Suppressor macrophage (primary cell): Measurements from ENCODE around the gene ZNF709.
A peak's percentile ranks its signal among the peaks of the same experiment; 100 is the strongest.
"Not testable (repeated sequence)": the region's sequence is repeated elsewhere in the genome, so short reads cannot be mapped to it uniquely, and the experiment has no call there.

Experiments
- DNase-seq, 4 experiments: peaks; one replicate each; pipeline ENCODE4 v3.0.0-alpha.2; 2020 to 2022
- total RNA-seq, 17 experiments: gene quantifications; one replicate each; lab custom pipeline; 2026; ENCODE audit warnings: mixed read lengths in 6 of 17, inconsistent platforms in 3 of 17; lab: John Stamatoyannopoulos, UW

Gene ZNF709
- 0 to 0.55 (median 0.09) reads per million in 17 experiments for total RNA-seq

DNA sequence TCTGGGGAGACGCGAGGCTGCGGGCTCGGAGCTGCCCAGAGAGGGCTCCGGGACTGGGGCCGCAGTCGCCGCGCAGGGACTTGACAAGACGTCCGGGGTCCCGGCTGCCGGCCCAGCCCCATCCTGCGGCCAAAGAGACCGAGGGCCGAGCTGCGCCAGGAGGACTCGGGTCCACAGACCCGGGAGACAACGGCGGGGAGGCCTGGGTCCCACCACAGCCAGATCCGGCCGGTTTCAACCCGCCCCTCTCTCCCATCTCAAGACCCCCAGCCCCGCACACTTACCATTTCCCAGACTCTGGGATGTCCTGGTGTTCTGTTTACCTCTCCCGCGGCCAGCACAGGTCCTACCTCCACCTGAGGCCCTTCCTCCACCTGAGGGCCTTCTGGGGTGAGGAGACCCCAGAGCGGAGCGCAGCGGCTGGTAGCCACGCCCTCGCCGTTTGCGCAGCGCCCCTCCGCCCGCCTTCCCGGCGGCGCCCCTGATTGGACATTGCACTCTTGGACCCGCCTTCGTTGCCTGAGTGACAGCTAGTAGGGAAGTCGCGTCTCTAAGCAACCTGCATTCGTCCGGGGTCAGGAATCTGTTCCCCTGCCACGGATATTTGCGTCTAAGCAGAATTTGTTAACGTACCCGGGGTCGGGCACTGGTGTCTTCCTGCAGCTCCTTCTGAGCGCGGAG, at the start of gene ZNF709:
Gene ZNF709, minus strand, starts transcription at position 446 of the 681 bp plus-strand sequence. Its CDS starts 159 bp downstream, at position 287.
- DNase-seq: peak; percentile 91 to 94 (median 93)

DNA sequence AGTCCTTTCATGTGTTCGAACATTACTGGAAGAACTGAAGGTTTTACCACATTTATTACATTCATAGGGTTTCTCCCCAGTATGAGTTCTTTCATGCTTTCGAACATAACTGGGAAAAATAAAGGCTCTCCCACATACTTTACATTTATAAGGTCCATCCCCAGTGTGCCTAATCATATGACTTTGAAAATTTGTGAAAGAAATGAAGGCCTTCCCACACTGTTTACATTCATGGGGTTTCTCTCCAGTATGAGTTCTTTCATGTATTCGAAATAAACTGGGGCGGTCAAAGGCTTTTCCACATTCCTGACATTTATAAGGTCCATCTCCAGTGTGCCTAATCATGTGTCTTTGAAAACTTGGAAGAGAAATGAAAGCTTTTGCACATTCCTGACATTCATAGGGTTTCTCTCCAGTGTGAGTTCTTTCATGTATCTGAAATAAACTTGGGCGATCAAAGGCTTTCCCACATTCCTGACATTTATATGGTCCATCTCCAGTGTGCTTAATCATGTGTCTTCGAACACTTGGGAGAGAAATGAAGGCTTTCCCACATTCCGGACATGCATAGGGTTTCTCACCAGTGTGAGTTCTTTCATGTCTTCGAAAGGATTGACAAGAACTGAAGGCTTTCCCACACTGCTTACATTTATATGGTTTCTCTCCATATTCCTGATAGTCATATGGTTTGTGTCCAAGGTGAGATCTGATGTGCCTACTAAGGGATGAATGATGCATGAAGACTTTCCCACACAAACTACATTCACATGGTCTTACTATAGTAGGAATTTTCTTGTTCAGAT, 42.6 kb upstream of the ZNF709 start:
- peak; percentile 15 to 45 (median 28) for DNase-seq

DNA sequence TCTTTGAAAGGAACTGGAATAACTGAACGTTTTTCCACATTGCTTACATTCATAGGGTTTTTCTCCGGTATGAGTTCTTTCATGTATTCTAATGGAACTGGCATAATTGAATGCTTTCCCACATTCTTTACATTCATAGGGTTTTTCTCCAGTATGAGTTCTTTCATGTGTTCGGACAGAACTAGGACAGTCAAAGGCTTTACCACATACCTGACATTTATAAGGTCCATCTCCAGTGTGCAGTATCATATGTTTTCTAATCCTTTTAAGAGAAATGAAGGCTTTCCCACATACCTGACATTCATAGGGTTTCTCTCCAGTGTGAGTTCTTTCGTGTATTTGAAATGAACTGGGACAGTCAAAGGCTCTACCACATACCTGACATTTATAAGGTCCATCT, 41.9 kb upstream of the ZNF709 start:
- DNase-seq: no peak

DNA sequence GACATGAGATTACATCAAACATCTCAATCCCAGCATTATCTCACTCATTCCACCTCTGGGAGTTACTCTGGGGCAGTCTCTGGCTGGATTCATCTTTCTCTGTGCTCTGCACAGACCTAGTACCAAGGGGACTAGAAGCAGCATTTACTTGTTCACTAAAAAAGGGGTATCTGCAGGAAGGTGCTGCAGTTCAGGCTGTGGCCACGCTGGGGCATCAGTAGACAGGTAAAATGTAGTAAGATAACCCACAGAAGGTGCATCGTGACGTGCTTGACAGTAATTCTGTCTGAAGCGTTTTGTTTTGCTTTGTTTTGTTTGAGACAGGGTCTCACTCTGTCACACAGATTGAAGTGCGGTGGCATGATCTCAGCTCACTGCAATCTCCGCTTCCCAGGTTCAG, 37.4 kb upstream of the ZNF709 start:
- no peak for DNase-seq

DNA sequence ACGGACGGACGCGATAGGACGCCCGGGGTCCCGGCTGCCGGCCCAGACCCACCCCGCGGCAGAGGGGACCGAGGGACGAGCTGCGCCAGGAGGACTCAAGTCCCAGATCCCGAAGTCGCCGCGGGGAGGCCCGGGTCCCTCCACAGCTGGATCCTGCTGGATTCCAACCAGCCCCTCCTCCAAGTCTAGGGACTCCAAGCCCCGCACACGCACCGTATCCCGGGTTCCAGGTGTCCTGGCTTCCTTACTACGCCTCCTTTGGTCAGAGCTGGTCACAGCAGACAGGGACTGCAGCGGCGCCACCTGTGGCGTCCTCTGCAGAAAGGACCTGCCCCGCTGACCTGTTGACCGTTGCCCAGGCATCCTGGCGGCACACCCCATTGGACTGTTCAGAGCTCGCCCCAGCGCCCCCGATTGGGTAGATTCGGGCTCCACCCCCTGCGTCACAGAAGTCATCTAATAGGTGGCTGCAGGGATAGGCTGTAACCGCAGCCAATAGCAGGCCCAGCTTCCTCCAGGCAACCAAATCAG, 29.0 kb upstream of the ZNF709 start:
- no peak for DNase-seq

DNA sequence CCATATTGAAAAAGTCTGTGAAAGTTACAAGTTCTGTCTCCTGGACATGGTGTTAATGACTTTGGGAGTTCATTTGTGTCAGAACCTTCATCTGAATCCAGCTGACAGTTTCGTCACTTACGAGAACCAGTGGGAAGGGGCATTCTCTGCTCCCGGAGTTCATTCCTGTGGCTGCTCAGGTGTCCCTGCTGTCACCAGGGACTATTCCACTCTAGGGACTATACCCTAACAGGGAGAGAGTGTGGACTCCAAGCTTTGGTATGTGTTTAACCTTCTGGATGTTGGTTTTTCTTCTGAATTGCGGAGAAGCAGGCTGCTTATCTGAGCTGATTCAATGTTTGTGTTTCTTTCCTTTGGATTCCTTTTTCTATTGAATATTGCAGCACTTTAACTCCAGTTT, 12.4 kb upstream of the ZNF709 start:
- DNase-seq: no peak

DNA sequence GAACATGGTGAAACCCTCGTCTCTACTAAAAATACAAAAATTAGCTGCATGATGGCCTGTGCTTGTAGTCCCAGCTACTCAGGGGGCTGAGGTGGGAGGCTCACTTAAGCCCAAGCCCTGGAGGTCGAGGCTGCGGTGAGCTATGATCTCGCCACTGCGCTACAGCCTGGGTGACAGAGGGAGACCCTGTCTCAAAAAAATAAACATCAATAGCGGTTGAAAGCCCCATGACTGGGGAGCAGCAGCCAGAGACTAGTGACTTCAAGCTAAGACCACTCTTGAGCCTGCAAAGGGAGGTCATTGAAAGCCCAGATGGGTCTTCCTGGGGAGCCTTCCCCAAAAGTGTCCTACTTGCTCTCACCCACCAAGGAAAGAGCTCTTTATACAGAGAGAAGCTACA, 11.9 kb upstream of the ZNF709 start:
- no peak for DNase-seq

DNA sequence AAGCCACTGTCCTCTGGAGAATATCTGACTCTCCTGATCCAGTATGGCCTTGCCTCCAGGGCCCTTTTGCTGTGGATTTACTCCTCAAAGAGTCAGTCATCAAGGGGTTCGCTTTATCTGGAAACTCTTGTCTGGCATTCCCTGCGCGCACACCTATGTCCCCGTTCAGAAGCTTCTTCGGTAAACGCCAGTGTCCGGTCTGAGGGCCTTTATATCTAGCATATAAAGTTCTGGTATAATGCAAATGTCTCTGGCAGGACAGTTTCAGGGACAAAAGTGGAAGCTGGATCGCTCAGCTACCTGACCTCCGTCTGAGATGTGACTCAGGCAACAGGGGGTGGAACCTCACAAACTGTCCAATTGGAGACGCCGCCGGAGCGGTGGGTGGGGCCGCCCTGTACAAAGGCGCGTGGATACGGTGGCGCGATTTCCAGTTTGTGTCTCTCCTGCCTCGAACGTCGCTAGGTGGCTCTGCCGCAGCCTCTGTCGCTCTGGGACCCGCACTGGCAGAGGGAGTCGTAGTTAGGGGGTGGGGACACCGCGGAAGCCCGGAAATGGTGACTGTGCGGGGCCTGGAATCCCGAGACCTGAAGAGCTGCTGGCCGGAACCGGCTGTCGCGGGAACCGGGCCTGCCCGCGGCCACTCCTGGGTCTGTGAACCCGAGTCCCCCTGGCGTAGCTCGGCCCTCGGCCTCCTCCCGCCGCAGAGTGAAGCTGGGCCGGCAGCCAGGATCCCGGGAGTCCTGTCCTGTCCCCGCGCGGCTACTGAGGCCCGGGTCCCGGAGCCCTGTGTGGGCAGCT, 10.6 kb upstream of the ZNF709 start:
- DNase-seq: peak; percentile 85 to 93 (median 89)

DNA sequence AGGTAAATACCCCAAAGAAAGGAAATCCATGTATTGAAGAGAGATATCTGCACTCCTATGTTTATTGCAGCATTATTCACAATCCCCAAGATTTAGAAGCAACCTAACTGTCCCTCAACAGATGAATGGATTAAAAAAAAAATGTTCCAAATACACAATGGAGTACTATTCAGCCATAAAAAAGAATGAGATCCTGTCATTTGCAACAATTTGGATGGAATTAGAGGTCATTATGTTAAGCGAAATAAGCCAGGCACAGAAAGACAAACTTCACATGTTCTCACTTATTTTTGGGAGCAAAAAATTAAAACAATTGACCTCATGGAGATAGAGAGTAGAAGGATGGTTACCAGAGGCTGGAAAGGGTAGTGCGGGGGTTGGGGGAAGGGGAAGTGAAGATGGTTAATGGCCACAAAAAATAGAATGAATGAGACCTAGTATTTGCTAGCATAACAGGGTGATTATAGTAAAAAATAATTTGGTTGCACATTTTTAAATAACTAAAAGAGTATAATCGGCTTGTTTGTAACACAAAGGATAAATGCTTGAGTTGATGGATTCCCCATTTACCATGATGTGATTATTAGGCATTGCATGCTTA, 9.7 kb upstream of the ZNF709 start:
- peak in 1 of 4 experiments; percentile 6 for DNase-seq

DNA sequence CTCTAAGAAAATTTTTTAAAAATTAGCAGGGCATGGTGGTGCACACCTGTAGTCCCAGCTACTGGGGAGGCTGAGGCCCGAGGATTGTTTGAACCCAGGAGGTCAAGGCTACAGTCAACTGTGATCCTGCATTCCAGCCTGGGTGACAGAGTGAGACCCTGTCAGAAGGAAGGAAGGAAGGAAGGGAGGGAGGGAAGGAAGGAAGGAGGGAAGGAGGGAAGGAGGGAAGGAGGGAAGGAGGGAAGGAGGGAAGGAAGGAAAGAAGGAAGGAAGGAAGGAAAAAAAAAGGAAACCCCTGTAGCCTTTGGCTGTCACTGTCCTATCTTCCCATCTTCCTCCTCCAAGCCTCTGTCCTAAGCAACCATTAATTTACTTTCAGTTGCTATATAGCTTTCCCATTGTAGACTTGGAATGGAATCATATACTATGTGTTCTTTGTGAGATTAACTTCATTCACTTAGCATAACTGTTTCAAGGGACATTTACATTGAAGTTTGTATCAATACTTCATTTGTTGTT, 1.7 kb upstream of the ZNF709 start:
- DNase-seq: not testable (repeated sequence)

DNA sequence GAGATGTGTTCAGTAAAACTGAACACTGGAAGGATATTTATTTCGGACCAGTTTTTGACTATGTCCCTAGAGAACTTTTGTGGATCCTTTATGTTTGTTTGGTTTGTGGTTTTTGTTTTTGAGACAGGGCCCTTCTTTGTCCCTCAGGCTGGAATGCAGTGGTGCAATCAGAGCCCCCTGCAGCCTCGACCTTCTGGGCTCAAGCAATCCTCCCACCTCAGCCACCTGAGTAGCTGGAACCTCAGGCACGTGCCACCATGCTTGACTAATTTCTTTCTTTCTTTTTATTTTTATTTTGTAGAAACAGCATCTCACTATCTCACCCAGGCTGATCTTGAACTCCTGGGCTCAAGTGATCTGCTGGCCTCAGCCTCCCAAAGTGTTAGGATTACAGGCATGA, 955 bp upstream of the ZNF709 start:
- DNase-seq: no peak

DNA sequence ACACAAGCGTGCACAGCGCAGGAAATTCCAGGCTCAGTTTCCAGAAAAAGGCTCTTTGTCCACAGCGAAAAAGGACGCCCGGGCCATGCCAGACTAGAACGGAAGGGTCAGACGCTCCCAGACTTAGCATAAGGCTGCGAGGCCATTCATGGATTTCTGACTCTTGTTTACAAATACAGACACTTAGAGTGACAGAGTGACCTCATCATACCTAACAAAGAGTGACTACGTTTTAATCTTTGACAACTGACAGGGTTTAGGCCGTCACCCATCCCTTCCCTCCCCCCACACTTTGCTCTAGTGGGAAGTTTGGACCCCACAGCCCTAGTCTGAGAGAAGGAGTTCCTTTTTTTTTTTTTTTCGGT, 418 bp upstream of the ZNF709 start:
- no peak for DNase-seq

DNA sequence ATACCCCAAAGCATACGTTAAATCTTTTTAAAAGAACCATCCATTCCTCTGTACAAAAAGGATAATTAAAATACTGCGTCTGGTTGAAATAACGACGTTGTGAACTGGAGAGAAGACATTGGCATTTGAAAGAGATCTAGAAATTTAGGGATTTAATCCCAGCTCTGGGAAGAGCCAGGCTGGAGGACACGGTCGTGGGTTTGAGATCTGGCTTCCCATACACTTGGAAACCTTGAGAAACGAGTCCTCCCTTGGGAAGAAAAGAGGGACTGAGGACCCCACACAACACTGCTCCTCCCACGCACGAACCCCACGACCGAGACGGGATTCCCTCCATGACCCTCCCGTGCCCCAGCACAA, 625 bp downstream of the ZNF709 start:
- no peak for DNase-seq

DNA sequence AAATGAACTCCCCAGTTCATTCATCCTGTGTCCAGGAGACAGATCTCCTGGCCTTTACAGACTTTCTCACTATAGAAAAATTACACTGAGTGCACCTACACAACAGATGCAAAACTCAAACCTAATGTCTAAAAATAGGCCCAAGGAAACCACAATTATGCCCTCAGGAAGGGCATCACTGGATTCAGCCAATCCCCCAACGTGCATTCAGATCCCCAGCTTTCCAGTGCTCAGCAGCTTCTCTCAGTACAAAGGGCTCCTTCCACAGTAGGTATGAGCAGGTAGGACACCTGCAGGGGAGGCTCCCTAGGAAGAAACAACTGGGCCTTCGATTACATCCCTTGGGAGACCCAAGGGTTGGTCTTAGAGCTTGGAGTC, 2.1 kb downstream of the ZNF709 start:
- DNase-seq: no peak

DNA sequence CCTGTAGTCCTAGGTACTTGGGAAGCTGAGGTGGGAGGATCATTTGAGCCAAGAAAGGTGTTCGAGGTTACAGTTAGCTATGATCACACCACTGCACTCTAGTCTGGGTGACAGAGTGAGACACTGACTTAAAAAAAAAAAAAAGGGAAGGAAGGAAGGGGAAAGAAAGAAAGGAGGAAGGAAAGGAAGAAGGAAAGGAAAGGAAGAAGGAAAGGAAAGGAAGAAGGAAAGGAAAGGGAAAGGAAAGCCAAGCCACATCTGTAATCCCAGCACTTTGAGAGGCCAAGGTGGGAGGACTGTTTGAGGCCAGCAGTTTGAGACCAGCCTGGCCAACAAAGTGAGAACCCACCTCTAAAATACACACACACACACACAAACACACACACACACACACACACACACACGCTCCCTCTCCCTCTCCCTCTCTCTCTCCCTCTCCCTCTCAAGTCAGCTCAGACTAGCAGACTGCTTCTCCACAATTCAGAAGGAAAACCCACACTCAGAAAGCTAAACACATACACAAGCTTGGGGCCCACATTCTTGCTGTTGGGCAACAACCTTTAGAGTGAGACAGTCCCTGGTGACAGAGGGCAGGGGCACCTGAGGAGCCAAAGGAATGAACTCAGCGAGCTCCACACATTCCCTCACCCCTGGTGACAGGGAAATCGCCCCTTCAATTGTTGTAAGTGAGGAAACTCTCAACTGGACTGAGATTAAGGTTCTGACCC, 2.7 kb downstream of the ZNF709 start:
- peak in 1 of 4 experiments; percentile 1 for DNase-seq

DNA sequence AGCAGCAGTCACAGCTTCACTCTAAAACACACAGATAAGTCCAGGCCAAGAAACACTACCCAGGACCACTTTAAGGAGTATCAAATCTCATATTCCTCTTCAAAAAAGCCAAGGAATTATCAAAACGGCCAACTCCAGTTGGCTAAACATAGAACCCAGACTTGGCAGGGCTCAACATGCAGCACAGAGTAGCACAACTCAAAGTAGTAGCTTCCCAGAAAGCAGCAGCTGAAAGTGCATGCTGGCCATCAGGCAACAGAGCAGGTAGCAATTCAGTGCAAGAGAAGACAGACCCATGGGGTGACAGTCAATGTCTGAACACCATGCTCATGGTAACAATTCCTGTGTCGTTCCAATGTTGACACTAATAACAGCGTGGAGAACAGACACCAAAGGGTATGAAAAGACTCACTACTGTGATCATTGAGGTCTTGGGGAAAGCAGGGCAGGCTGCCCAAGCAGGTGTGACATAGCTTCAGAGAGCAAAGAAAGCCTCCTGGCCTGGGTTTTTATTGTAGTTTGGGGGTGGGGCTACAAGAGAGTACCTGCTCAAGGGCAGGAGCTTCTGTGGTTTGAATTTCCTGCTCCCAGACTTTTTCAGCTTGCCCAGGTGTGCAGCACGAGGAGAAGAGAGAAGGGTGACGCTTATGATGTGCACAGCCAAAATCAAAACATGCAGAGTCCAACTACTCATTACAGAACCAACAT, 6.2 kb downstream of the ZNF709 start:
- no peak for DNase-seq

DNA sequence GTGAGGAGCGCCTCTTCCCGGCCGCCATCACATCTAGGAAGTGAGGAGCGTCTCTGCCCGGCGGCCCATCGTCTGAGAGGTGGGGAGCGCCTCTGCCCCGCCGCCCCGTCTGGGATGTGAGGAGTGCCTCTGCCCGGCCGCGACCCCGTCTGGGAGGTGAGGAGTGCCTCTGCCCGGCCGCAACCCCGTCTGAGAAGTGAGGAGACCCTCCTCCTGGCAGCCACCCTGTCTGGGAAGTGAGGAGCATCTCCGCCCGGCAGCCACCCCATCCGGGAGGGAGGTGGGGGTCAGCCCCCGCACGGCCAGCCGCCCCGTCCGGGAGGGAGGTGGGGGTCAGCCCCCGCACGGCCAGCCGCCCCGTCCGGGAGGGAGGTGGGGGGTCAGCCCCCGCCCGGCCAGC, 17.0 kb downstream of the ZNF709 start:
- DNase-seq: not testable (repeated sequence)

DNA sequence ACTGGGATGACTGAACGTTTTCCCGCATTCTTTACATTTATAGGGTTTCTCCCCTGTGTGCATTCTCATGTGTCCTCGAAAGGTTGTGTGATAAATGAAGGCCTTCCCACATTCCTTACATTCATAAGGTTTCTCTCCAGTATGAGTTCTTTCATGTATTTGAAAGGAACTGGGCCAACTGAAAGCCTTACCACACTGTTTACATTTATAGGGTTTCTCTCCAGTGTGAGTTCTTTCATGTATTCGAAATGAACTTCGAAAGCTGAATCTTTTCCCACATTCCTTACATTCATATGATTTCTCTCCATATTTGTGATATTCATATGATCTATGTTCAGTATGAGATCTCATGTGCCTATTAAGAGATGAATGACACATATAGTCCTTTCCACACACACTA, 19.4 kb downstream of the ZNF709 start:
- DNase-seq: peak in 1 of 4 experiments; percentile 2

DNA sequence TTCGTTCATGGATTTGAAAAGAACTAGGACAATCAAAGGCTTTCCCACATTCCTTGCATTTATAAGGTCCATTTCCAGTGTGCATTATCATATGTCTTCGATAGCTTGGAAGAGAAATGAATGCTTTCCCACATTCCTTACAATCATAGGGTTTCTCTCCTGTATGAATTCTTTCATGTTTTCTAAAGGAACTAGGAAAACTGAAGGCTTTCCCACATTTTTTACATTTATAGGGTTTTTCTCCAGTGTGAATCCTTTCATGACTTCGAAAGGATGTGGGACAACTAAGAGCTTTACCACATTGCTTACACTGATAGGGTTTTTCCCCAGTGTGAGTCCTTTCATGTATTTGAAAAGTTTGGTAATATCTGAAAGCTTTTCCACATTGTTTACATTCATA, 19.8 kb downstream of the ZNF709 start:
- DNase-seq: no peak

DNA sequence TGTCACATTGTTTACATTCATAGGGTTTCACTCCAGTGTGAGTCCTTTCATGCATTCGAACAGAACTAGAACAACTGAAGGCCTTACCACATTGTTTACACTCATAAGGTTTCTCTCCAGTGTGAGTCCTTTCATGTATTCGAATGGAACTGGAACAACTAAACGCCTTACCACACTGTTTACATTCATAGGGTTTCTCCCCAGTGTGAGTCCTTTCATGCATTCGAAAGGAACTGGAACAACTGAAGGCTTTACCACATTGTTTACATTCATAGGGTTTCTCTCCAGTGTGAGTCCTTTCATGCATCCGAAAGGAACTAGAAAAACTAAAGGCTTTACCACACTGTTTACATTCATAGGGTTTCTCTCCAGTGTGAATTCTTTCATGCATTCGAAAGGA, 20.5 kb downstream of the ZNF709 start:
- DNase-seq: not testable (repeated sequence)

DNA sequence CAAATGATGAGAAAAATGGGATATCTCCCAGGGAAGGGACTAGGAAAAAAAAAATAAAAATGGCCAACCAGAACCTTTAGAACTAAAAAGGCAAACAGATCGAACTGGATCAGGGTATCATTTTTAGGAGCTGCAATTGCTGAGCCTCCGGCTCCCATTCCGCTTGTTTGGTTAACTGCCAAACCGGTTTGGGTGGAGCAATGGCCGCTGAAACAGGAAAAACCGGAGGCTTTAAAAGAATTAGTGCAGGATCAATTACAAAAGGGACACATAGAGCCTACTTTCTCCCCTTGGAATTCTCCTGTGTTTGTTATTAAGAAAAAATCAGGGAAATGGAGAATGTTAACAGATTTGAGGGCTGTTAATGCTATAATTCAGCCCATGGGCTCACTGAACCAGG, 31.1 kb downstream of the ZNF709 start:
- DNase-seq: no peak
